Fibroblast of villous mesenchyme (primary cell): ENCODE results near the gene CCDC24. TPM values are rescaled to one million over a fixed set of nuclear protein-coding genes. Genes with fewer than 3 reads are reported as not detected.
A peak's percentile ranks its signal among the peaks of the same experiment; 100 is the strongest.

Source experiments
- DNase-seq: peaks from one replicate; pipeline ENCODE4 v3.0.0-alpha.2; 2010; ENCODE audit warnings: low read depth
- H3K4me3 ChIP-seq: 2 replicates; pipeline ENCODE4 v1.5.1; 2011; ENCODE audit warnings: low read depth, mild to moderate bottlenecking, low read length
- CTCF ChIP-seq: IDR thresholded peaks from 2 replicates; pipeline ENCODE4 v1.5.1; 2012; ENCODE audit warnings: low read depth, mild to moderate bottlenecking, low read length; ENCODE audit not compliant: insufficient read depth
- total RNA-seq: library from RNA; depleted of rRNA; stranded (reverse); fragments of >200 nt; gene quantifications from 2 replicates; pipeline ENCODE4 v1.2.3, GENCODE V29; 2012

CCDC24 gene
- total RNA-seq, 1 donor = 4.7 TPM

- peak; percentile 70 for DNase-seq
- no peak for TF ChIP-seq CTCF
- peak overlapping the region; percentile 67 for H3K4me3 ChIP-seq
Observed at GRCh38 chr1:43979528-43980254, 11.7 kb upstream of the CCDC24 start.

DNA sequence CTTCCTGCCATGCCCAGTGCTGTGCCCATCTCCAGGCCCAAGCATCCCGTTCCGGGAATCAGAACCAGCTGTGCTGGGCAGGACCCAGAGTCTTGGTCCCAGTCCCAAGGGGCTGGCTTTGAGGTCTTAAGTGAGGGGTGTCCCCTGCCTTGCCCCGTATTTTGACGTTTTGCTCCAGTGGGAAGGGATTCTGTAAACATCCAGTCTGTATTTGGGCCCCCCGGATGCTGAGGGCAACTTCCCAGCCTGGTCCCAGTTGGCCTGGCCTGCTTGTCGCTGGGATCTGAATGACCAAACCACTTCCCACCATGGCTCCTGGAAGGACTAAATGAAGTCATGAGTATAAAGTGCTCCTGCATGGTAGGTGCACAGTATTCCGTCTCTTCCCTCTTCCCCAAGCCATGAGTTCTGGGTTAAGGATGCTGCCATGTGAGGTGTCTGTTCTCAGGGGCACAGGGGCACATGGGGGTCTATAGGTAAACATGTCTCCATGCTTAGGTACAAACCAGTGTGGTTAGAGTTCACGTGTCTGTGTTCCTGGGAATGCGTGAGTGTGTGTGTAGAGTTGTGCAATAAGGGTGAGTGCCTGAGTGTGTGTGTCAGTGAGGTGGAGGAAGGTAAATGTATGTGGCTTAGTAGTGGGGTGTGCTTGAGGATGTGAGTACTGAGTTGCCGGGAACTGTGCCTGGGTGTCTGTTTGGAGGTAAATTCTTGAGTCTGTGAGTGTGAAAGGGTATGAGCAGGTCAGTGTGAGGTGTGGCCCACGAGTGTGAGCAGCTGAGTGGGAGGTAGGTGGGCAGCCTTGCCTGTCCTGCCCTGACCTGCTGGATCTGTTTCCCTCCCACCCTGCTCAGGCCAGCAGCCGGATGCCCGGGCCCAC is 10.9 kb upstream of the CCDC24 start:
- DNase-seq = no peak
- peak overlapping the region; percentile 67 for H3K4me3 ChIP-seq
- TF ChIP-seq CTCF = no peak

- DNase-seq = no peak
- TF ChIP-seq CTCF = no peak
- no peak overlapping the region for H3K4me3 ChIP-seq
Observed at GRCh38 chr1:43981135-43981491, 10.3 kb upstream of the CCDC24 start.

DNA sequence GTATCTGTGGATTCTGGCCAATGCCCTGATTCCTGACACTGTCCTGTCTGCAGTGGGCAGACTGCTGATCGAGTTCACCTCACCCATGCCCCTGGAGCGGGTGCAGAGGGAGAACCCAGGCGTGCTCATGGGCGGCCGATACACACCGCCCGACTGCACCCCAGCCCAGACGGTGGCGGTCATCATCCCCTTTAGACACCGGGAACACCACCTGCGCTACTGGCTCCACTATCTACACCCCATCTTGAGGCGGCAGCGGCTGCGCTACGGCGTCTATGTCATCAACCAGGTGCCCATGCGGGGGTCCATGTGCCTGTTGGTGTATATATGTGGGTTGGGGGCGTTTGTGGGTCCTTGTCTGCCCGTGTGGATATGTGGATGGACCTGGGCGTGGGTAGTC is 9.8 kb upstream of the CCDC24 start:
- TF ChIP-seq CTCF = no peak
- H3K4me3 ChIP-seq = no peak overlapping the region
- DNase-seq = no peak

- no peak for TF ChIP-seq CTCF
- no peak for DNase-seq
- H3K4me3 ChIP-seq = no peak overlapping the region
Observed at GRCh38 chr1:43982241-43982640, 9.2 kb upstream of the CCDC24 start.

- DNase-seq = no peak
- no peak overlapping the region for H3K4me3 ChIP-seq
- TF ChIP-seq CTCF = no peak
Observed at GRCh38 chr1:43982808-43983207, 8.6 kb upstream of the CCDC24 start.
